IPS-20b (cell line): Measurements from ENCODE around the gene PAK6.

Experiments used
- H3K27ac ChIP-seq: one replicate; pipeline ENCODE4 v1.5.1; 2013; ENCODE audit warnings: low read length
- H3K27me3 ChIP-seq: 2 replicates; pipeline ENCODE4 v1.6.1; 2013; ENCODE audit warnings: mild to moderate bottlenecking, low read length, inconsistent platforms; ENCODE audit not compliant: insufficient read depth
- H3K36me3 ChIP-seq: 2 replicates; pipeline ENCODE4 v1.6.1; 2013; ENCODE audit warnings: low read depth, mild to moderate bottlenecking, inconsistent platforms, low read length, moderate library complexity; ENCODE audit not compliant: insufficient read depth
- H3K4me1 ChIP-seq: 2 replicates; pipeline ENCODE4 v1.6.1; 2013; ENCODE audit warnings: mild to moderate bottlenecking, control low read depth, inconsistent platforms, low read length, moderate library complexity; ENCODE audit not compliant: insufficient read depth
- H3K4me3 ChIP-seq: 2 replicates; pipeline ENCODE4 v1.5.1; 2013; ENCODE audit warnings: mild to moderate bottlenecking, low read length, inconsistent platforms
- H3K9ac ChIP-seq: 2 replicates; pipeline ENCODE4 v1.6.1; 2013; ENCODE audit warnings: low read depth, mild to moderate bottlenecking, inconsistent platforms, low read length, moderate library complexity
- H3K9me3 ChIP-seq: 2 replicates; pipeline ENCODE4 v1.6.1; 2013; ENCODE audit warnings: mild to moderate bottlenecking, low read depth, low read length, inconsistent platforms; ENCODE audit not compliant: insufficient read depth

The PAK6 gene

GRCh38 chr15:40242601-40243000 is 3.7 kb downstream of the PAK6 start:
- Histone ChIP-seq H3K9me3 (no peaks in the 10 kb centered on the region), H3K36me3 (no peaks in the 10 kb centered on the region), H3K4me1 (peaks cover 11% of the 10 kb centered on the region; the same call in 1 of the 2 replicates), H3K27ac (no peak overlapping the region), H3K27me3 (peaks cover 12% of the 10 kb centered on the region), H3K4me3 (no peak overlapping the region), H3K9ac (no peak overlapping the region)

GRCh38 chr15:40243126-40243810 is 4.4 kb downstream of the PAK6 start:
- no peak overlapping the region for H3K4me3 ChIP-seq
- no peaks in the 10 kb centered on the region for H3K9me3 ChIP-seq

GRCh38 chr15:40244961-40245523 is 6.2 kb downstream of the PAK6 start:
- Histone ChIP-seq H3K9ac (no peak overlapping the region), H3K27me3 (peaks cover 2% of the 10 kb centered on the region; the same call in 1 of the 2 replicates), H3K36me3 (no peaks in the 10 kb centered on the region), H3K4me3 (no peak overlapping the region), H3K27ac (no peak overlapping the region), H3K4me1 (0 out of 2 replicates have a peak, but pooled peaks cover 4% of the 10 kb centered on the region), H3K9me3 (no peaks in the 10 kb centered on the region)

More at GRCh38 chr15:40243126-40243810, 4.4 kb downstream of the PAK6 start:
- Histone ChIP-seq H3K27ac (no peak overlapping the region), H3K9ac (no peak overlapping the region), H3K27me3 (peaks cover 5% of the 10 kb centered on the region), H3K4me1 (peaks cover 11% of the 10 kb centered on the region; the same call in 1 of the 2 replicates), H3K36me3 (no peaks in the 10 kb centered on the region)

- no peak overlapping the region for H3K9ac ChIP-seq
- H3K27ac ChIP-seq, result no peak overlapping the region
- H3K9me3 ChIP-seq, result no peaks in the 10 kb centered on the region
- H3K27me3 ChIP-seq, result peaks cover 10% of the 10 kb centered on the region
- 0 out of 2 replicates have a peak, but pooled peaks cover 4% of the 10 kb centered on the region for H3K4me1 ChIP-seq
- no peak overlapping the region for H3K4me3 ChIP-seq
- H3K36me3 ChIP-seq, result no peaks in the 10 kb centered on the region
These were observed 7.0 kb downstream of the PAK6 start for GRCh38 chr15:40245666-40246450.

GRCh38 chr15:40246496-40247280 is 7.8 kb downstream of the PAK6 start:
- Histone ChIP-seq H3K36me3 (no peaks in the 10 kb centered on the region), H3K27me3 (peaks cover 19% of the 10 kb centered on the region), H3K9me3 (no peaks in the 10 kb centered on the region), H3K9ac (no peak overlapping the region), H3K4me3 (no peak overlapping the region), H3K4me1 (0 out of 2 replicates have a peak, but pooled peaks cover 4% of the 10 kb centered on the region), H3K27ac (no peak overlapping the region)

- H3K4me3 ChIP-seq, result no peak overlapping the region
- no peak overlapping the region for H3K27ac ChIP-seq
- H3K36me3 ChIP-seq, result no peaks in the 10 kb centered on the region
- H3K27me3 ChIP-seq, result peaks cover 27% of the 10 kb centered on the region
- no peak overlapping the region for H3K9ac ChIP-seq
- 0 out of 2 replicates have a peak, but pooled peaks cover 4% of the 10 kb centered on the region for H3K4me1 ChIP-seq
- H3K9me3 ChIP-seq, result no peaks in the 10 kb centered on the region
These were observed 8.6 kb downstream of the PAK6 start for GRCh38 chr15:40247406-40247971.

- no peak overlapping the region for H3K27ac ChIP-seq
- peaks cover 34% of the 10 kb centered on the region for H3K27me3 ChIP-seq
- H3K4me3 ChIP-seq, result no peak overlapping the region
- H3K9me3 ChIP-seq, result no peaks in the 10 kb centered on the region
- no peak overlapping the region for H3K9ac ChIP-seq
- no peaks in the 10 kb centered on the region for H3K36me3 ChIP-seq
- 0 out of 2 replicates have a peak, but pooled peaks cover 4% of the 10 kb centered on the region for H3K4me1 ChIP-seq
These were observed 9.3 kb downstream of the PAK6 start for GRCh38 chr15:40248006-40248783.

- 0 out of 2 replicates have a peak, but pooled peaks cover 4% of the 10 kb centered on the region for H3K4me1 ChIP-seq
- H3K9me3 ChIP-seq, result no peaks in the 10 kb centered on the region
- H3K27ac ChIP-seq, result no peak overlapping the region
- H3K36me3 ChIP-seq, result no peaks in the 10 kb centered on the region
- no peak overlapping the region for H3K4me3 ChIP-seq
- peaks cover 49% of the 10 kb centered on the region for H3K27me3 ChIP-seq
- no peak overlapping the region for H3K9ac ChIP-seq
These were observed 10.8 kb downstream of the PAK6 start for GRCh38 chr15:40249477-40250303.

GRCh38 chr15:40250304-40250656 is 11.4 kb downstream of the PAK6 start:
- Histone ChIP-seq H3K4me1 (no peaks in the 10 kb centered on the region), H3K9me3 (no peaks in the 10 kb centered on the region), H3K27ac (no peak overlapping the region), H3K36me3 (no peaks in the 10 kb centered on the region), H3K4me3 (no peak overlapping the region), H3K9ac (no peak overlapping the region), H3K27me3 (peaks cover 55% of the 10 kb centered on the region)
